HAP-1 (cell line): ENCODE data around the gene KCND3.

ENCODE experiments used
- DNase-seq, 2 experiments: peaks; one replicate each; pipeline ENCODE4 v3.0.0-alpha.2; 2016 to 2020; ENCODE audit warnings: low spot score in 2 of 2
- H3K27me3 ChIP-seq: fragments of 250-450 bp; sonication (Bioruptor Pico); 2 replicates; pipeline ENCODE4 v1.5.1; 2020; ENCODE audit warnings: low read depth, mild to moderate bottlenecking, moderate library complexity
- H3K36me3 ChIP-seq: fragments of 250-450 bp; sonication (Bioruptor Pico); replicated peaks from 2 replicates; pipeline ENCODE4 v1.5.1; 2020; ENCODE audit warnings: mild to moderate bottlenecking
- H3K4me1 ChIP-seq: fragments of 250-450 bp; sonication (Bioruptor Pico); 2 replicates; pipeline ENCODE4 v1.5.1; 2020; ENCODE audit warnings: mild to moderate bottlenecking
- H3K4me3 ChIP-seq: fragments of 250-450 bp; sonication (Bioruptor Pico); 2 replicates; pipeline ENCODE4 v1.5.1; 2020; ENCODE audit warnings: mild to moderate bottlenecking, moderate library complexity
- H3K9me3 ChIP-seq: fragments of 250-450 bp; sonication (Bioruptor Pico); 2 replicates; pipeline ENCODE4 v1.5.1; 2020; ENCODE audit warnings: mild to moderate bottlenecking, moderate library complexity
- in situ Hi-C: fragments of 300-500 bp; cut with MboI; formaldehyde crosslinking; loops from 3 replicates; pipeline ENCODE4 v1.14.3; 2020; ENCODE audit warnings: low sequenced_read_pairs, inconsistent platforms, mixed read lengths

The KCND3 gene

GRCh38 chr1:112002514-112002913, 13.0 kb upstream of the KCND3 start:
- no peaks in the 10 kb centered on the region for H3K4me1 ChIP-seq
- H3K9me3 ChIP-seq, result no peaks in the 10 kb centered on the region
- H3K27me3 ChIP-seq, result peaks cover 8% of the 10 kb centered on the region; the same call in 1 of the 2 replicates
- no peaks in the 10 kb centered on the region for H3K36me3 ChIP-seq
- in situ Hi-C loops, result no loop called here
- DNase-seq, result no peak
- no peak overlapping the region for H3K4me3 ChIP-seq

DNA sequence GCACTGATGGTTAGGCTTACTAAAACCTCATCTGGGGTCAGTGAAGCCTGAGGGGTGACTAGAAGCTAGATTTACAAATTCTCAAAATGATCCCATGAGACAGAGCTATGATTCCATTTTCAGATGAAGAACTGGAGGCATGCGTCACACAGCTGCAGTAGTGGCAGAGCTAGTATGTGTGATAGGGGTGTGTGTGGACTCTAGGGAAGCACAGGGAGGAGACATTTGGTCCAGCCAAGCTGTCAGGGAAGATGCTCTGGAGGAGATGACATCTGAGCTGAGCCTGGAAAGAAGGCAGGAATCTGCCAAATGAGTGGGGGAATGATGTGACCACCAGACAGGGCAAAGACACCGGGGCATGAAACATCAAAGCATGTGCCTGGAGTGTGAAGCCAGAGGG, 12.0 kb upstream of the KCND3 start:
- Histone ChIP-seq H3K4me1 (no peaks in the 10 kb centered on the region), H3K9me3 (no peaks in the 10 kb centered on the region), H3K4me3 (no peak overlapping the region), H3K36me3 (no peaks in the 10 kb centered on the region), H3K27me3 (peaks cover 8% of the 10 kb centered on the region; the same call in 1 of the 2 replicates)
- no peak for DNase-seq
- in situ Hi-C loops, result no loop called here

- in situ Hi-C loops, result no loop called here
- Histone ChIP-seq H3K4me1 (no peaks in the 10 kb centered on the region), H3K4me3 (no peak overlapping the region), H3K36me3 (no peaks in the 10 kb centered on the region), H3K27me3 (peaks cover 8% of the 10 kb centered on the region; the same call in 1 of the 2 replicates), H3K9me3 (no peaks in the 10 kb centered on the region)
- DNase-seq, result no peak
Observed at GRCh38 chr1:112000048-112000447, 10.6 kb upstream of the KCND3 start.

GRCh38 chr1:111998332-111998731, 8.9 kb upstream of the KCND3 start:
- Histone ChIP-seq H3K27me3 (peaks cover 11% of the 10 kb centered on the region; the same call in 1 of the 2 replicates), H3K4me3 (no peak overlapping the region), H3K36me3 (no peaks in the 10 kb centered on the region), H3K9me3 (no peaks in the 10 kb centered on the region), H3K4me1 (no peaks in the 10 kb centered on the region)
- in situ Hi-C loops, result no loop called here
- DNase-seq, result no peak

GRCh38 chr1:111992476-111992875, 3.0 kb upstream of the KCND3 start:
- Histone ChIP-seq H3K36me3 (no peaks in the 10 kb centered on the region), H3K4me3 (no peak overlapping the region), H3K4me1 (peaks cover 6% of the 10 kb centered on the region), H3K27me3 (peaks cover 16% of the 10 kb centered on the region), H3K9me3 (no peaks in the 10 kb centered on the region)
- no peak for DNase-seq
- in situ Hi-C loops, result no loop called here

GRCh38 chr1:111990878-111991718, 1.6 kb upstream of the KCND3 start:
- H3K36me3 ChIP-seq, result no peaks in the 10 kb centered on the region
- no peaks in the 10 kb centered on the region for H3K9me3 ChIP-seq
- peak; percentile 79 to 85 for DNase-seq
- H3K27me3 ChIP-seq, result peaks cover 16% of the 10 kb centered on the region
- H3K4me1 ChIP-seq, result peaks cover 6% of the 10 kb centered on the region
- peak overlapping the region; percentile 36 for H3K4me3 ChIP-seq
- in situ Hi-C loops, result no loop called here

GRCh38 chr1:111990026-111990877, 784 bp upstream of the KCND3 start:
- H3K9me3 ChIP-seq, result no peaks in the 10 kb centered on the region
- peaks cover 6% of the 10 kb centered on the region for H3K4me1 ChIP-seq
- peak overlapping the region; percentile 36 for H3K4me3 ChIP-seq
- peak in 1 of 2 experiments; percentile 27 for DNase-seq
- peaks cover 16% of the 10 kb centered on the region for H3K27me3 ChIP-seq
- H3K36me3 ChIP-seq, result no peaks in the 10 kb centered on the region
- in situ Hi-C loops, result no loop called here

DNA sequence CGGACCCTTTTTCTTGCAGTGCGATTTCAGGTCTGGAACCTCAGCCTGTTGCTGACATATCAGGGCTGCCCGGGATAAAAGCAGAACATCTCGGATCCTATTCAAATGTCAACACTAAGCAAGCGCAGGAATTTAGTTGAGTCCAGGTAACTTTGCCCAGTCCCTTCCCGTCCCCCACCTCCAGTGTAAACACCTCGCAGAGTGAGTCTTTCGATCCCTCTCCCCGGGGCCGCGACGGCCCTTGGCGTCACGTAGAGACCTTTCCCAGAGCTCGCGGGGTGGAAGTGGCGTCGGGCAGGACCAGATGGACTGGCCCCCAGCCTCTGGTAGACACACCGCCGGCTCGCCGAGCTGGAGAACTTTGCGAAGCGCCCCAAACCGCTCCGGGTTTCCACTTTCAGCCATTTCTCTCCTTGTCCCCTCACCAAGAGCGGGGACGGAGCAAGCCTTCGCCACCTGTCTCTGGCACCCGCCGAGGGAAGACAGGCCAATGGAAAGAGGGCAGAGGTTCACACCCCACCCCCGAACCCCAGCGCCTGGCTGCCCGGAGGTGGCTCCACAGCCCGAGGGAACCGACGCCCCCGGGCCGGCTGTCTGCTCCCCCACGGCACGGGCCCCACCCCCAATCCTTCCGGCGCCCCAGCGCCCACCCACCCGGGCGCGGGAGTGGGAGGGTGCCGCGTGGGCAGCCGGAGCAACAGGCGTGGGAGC, 570 bp downstream of the KCND3 start:
- DNase-seq, result peak in 1 of 2 experiments; percentile 21
- in situ Hi-C loops, result no loop called here
- no peaks in the 10 kb centered on the region for H3K36me3 ChIP-seq
- peaks cover 13% of the 10 kb centered on the region for H3K27me3 ChIP-seq
- no peaks in the 10 kb centered on the region for H3K9me3 ChIP-seq
- H3K4me3 ChIP-seq, result peak overlapping the region; percentile 25
- peaks cover 6% of the 10 kb centered on the region for H3K4me1 ChIP-seq

GRCh38 chr1:111988377-111988742, 1.1 kb downstream of the KCND3 start:
- peaks cover 13% of the 10 kb centered on the region for H3K27me3 ChIP-seq
- no peaks in the 10 kb centered on the region for H3K36me3 ChIP-seq
- H3K4me1 ChIP-seq, result peaks cover 6% of the 10 kb centered on the region
- DNase-seq, result no peak
- peak overlapping the region; percentile 25 for H3K4me3 ChIP-seq
- in situ Hi-C loops, result no loop called here
- no peaks in the 10 kb centered on the region for H3K9me3 ChIP-seq

DNA sequence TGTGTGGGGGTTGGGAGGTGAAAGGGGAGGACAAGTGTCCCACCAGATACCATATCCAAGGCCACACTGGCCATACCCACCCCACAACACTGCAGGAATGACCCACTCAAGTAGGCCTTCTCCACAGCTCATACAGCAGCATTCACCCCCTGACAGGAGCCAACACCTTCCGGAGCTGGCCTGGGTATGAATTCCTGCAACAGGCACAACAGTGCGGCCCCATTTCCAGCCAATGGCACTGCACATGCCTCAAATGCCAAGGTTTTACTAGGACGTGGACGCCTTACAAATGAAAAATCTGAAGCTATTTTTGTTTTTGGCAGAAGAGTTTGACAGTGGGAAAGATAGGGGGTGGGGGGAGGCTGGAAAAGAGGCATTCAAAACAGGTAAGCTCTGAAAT, 2.0 kb downstream of the KCND3 start:
- H3K9me3 ChIP-seq, result no peaks in the 10 kb centered on the region
- peaks cover 13% of the 10 kb centered on the region for H3K27me3 ChIP-seq
- H3K4me3 ChIP-seq, result no peak overlapping the region
- in situ Hi-C loops, result no loop called here
- DNase-seq, result no peak
- H3K36me3 ChIP-seq, result no peaks in the 10 kb centered on the region
- peaks cover 6% of the 10 kb centered on the region for H3K4me1 ChIP-seq

GRCh38 chr1:111983500-111983899, 6.0 kb downstream of the KCND3 start:
- peaks cover 5% of the 10 kb centered on the region for H3K27me3 ChIP-seq
- H3K4me3 ChIP-seq, result no peak overlapping the region
- in situ Hi-C loops, result no loop called here

DNA sequence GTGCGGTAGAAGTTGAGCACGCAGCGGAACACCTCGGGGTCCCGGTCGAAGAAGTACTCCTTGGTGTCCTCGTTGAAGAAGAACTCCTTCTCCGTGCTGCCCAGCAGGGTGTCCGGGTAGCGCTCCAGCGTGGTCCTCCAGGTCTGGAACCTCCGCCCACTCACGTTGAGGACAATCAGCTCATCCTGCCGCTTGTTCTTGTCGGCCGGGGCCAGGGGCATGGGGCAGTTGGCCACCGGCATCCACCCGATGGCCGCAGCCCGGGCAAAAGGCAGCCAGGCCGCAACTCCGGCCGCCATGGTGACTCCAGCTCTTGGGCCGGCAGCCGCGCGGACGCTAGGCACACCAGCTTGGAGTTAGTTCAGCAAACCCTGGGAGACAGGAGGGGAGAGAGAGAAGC, 7.0 kb downstream of the KCND3 start:
- Histone ChIP-seq H3K9me3 (no peaks in the 10 kb centered on the region), H3K4me1 (no peaks in the 10 kb centered on the region), H3K27me3 (no peaks in the 10 kb centered on the region), H3K4me3 (no peak overlapping the region), H3K36me3 (no peaks in the 10 kb centered on the region)
- DNase-seq, result no peak
- in situ Hi-C loops, result no loop called here

More at GRCh38 chr1:111983500-111983899, 6.0 kb downstream of the KCND3 start:
- H3K4me1 ChIP-seq, result peaks cover under 1% of the 10 kb centered on the region; the same call in 1 of the 2 replicates
- H3K36me3 ChIP-seq, result no peaks in the 10 kb centered on the region
- no peaks in the 10 kb centered on the region for H3K9me3 ChIP-seq
- no peak for DNase-seq

GRCh38 chr1:111981871-111982270, 7.6 kb downstream of the KCND3 start:
- Histone ChIP-seq H3K4me1 (no peaks in the 10 kb centered on the region), H3K27me3 (no peaks in the 10 kb centered on the region), H3K9me3 (no peaks in the 10 kb centered on the region), H3K4me3 (no peak overlapping the region), H3K36me3 (no peaks in the 10 kb centered on the region)
- in situ Hi-C loops, result no loop called here
- no peak for DNase-seq
